GM19239 (cell line): ENCODE results near the gene CCDC68.

Source experiments
- DNase-seq: peaks from one replicate; pipeline ENCODE4 v3.0.0; 2011; ENCODE audit warnings: low spot score; ENCODE audit not compliant: insufficient read length
- FAIRE-seq: peaks from 2 replicates; lab custom pipeline; 2011; peaks lifted over from hg19 to GRCh38; lab: Jason Lieb, UNC

The CCDC68 gene

GRCh38 chr18:54926593-54927325 lies 32.5 kb downstream of the CCDC68 start:
- no peak for FAIRE-seq
- DNase-seq, result no peak

GRCh38 chr18:54924948-54925347 lies 34.3 kb downstream of the CCDC68 start:
- no peak for FAIRE-seq

DNA sequence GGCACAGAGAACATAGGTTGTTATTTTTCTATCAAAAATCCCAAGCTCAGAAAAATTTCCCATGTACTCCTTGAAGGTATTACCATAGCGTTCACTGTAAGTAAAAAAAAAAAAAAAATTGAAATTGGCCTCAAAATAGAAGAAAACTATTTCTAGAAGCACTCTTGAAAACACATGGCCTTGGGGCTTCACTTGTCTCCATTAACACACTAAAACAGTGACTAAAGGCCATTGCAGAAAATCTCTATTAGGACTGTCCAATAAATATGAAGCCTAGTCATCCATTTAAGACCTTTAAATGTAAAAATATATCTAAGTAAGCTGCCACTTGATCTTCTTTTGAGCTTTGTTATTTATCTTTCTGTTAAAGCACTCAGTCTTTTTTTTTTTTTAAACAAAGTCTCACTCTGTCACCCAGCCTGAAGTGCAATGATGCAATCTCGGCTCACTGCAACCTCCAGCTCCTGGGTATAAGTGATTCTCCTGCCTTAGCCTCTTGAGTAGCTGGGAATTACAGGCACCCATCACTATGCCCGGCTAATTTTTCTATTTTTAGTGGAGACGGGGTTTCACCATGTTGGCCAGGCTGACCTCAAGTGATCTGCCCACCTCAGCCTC lies 35.8 kb downstream of the CCDC68 start:
- FAIRE-seq (no peak), DNase-seq (no peak)

More at GRCh38 chr18:54924948-54925347, 34.3 kb downstream of the CCDC68 start:
- DNase-seq, result no peak

DNA sequence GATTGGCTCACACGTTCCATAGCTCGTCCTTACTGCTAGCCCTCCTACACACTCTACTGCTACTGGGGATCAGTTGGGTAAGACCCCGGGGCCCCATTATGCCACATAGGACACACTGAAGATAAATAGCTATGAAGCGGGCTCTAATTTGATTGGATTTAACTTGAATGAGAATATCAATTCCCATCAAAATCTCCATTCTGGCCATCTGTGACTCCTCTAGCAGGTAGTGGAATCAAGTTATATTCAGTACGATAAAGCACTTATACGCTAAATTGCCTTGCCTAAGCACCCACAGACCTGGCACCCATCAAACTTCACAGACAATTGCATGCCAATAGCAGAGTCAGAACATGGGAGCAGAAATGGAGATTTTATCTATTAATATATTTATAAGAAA lies 39.8 kb downstream of the CCDC68 start:
- no peak for FAIRE-seq
- no peak for DNase-seq

DNA sequence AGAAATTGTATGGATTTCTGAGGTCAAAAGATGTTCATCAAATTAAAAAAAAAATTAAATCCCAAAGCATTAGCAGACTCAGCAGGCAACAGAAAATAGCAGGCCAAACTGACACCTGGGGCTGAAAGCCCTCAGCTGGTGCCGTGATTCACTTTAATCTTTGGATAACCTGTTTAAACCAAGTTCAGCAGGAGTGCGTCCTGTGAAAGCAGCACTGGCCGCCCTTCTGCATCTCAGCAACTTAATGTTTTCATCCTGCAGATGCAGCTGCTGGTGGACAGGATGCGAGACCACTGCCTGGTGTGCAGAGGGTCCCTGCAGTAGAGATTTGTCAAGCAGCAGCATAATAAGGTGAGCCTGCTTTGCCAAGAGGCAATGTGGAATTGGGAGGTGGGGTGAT lies 41.2 kb downstream of the CCDC68 start:
- DNase-seq, result no peak
- no peak for FAIRE-seq

DNA sequence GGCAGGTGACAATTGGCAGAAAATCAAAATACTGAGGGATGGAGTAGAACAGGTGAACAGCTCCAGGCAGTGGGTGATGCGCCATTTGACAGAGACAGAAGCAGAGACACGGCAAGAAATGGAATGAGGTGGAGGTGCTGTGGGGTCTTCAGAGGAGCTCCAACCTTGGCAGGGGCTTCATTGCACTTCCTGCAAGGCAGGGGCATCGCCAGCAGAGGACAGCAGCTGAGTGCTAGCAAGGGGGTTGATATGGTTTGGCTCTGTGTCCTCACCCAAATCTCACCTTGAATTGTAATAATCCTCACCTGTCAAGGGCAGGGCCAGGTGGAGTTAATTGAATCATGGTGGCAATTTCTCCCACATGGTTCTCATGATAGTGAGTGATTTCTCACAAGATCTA lies 42.8 kb downstream of the CCDC68 start:
- DNase-seq (no peak), FAIRE-seq (no peak)

- no peak for DNase-seq
- no peak for FAIRE-seq
These were observed 44.4 kb downstream of the CCDC68 start for GRCh38 chr18:54914816-54915215.

DNA sequence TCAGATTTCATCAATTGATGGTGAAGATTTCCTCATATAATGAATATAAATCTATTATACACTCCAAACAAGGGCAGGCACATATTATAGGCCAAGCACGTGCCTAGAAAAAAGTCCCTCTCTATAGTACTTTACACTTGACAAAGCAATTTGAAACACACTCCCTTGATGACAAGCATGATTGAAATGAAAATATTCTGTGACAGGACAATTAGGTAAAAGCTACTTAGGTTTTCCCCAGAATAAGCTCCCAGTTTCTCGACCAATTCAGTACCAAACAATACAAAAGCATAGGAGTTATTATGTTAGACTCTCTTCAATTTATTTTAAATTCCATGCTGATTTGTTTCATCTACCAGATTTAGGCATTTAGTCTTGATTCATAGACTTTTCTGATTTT lies 47.7 kb downstream of the CCDC68 start:
- DNase-seq (no peak), FAIRE-seq (no peak)

DNA sequence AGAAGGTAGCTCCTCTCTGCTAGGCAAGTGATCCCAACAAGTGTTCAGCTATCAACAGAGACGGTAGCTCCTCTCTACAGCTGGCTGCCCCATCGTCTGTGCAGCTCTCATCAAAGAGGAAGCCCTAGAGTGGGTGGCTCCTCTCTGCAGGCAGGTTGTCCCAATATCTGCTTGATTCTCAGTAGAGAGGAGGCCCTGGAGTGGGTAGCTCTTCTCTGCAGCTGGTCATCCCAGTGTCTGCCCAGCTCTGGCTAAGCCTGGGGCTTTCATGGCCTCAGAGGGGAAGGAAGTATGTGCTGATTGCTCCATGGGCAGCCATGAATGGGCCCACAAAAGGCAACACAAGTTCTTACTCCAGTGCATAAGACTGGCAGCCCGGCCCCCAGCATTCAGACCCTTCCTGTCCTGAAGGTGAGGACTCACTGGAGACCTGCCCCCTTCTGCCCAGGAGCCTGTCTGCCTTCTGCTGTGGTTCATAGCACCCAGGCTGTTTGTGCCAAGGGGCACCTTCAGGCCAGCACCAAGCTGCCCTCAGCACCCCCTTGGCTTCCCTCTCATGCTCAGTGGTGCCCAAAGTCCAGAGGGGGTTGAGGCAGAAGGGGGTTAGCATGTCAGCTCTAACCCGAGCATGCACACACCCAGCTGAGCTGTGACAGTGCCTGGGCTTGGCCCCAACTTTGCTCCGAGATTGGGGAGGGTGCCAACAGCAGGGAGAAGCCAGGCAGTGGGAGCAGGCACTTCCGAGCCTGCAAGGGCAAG lies 48.9 kb downstream of the CCDC68 start:
- no peak for FAIRE-seq
- no peak for DNase-seq

- DNase-seq (no peak), FAIRE-seq (no peak)
These were observed 49.7 kb downstream of the CCDC68 start for GRCh38 chr18:54909538-54909937.

DNA sequence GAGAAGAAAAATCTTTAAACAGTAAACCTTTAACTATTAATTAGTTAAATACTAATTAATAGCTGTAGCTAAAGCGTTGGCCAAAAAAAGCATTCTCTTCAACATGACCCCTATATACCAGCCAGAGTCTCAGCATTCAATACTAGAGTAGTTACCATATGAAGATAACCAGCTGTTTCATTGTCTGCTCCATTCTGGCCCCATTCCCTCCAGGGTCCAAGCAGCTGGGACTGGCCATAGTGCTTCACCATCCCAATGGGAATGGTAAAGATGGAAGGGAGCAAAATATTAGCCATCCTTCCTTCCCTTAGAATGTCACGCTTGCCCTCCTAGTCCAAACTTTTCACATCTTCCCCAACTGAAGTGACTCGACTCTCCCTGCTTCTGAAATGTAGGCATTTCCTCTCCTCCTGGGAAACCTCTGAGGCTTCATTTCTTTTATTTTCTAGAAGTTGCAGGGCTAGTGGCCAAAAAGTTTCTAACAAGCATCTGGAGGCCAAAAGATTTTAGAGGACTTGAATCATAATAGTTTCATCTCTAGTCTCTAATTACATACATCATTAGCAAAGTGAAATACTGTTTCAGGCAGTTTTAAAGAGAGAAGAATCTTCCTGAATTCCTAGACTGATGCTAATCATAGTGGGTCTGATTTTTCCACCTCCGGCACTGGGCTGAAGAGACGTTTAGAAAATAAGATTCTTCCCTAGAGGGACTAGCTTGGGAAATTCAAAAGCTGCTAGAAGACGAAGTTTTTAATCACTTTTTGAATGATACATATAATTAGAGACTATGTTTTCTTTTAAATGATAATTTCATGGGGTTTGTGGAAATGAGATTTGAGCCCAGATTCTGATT lies 52.7 kb downstream of the CCDC68 start:
- DNase-seq, result no peak
- no peak for FAIRE-seq

DNA sequence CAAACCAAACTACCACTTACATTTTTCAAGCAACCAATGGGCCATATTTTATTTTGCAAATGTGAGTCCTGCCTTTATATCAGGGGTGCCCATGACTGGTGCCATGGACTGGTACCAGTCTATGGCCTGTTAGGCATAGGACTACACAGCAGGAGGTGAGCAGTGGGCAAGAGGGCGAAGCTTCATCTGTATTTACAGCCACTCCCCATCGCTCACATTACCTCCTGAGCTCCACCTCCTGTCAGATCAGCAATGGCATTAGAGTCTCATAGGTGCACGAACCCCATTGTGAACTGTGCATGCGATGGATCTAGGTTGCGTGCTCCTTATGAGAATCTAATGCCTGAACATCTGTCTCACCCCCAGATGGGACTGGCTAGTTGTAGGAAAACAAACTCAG lies 53.6 kb downstream of the CCDC68 start:
- no peak for FAIRE-seq
- DNase-seq, result no peak

- no peak for FAIRE-seq
- no peak for DNase-seq
These were observed 54.7 kb downstream of the CCDC68 start for GRCh38 chr18:54904581-54904980.

DNA sequence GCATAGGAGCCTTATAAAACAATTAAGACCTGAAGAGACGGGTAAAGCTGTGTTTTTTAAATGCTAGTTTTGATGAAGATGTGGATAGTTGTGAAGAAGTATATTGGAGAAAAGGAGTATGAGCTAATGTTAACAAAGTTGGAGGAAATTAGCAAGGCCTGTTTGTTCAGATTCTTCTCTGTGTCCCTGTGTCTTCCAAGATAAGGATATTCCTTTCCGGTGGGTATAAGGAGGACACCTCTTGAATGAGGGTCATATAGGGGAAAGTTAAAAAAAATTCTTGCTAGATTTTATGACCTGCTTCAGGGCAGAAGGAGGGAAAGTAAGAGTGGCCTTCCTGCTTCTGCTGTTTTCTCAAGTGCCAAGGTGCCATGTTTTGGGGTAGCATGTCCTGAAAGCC lies 59.0 kb downstream of the CCDC68 start:
- DNase-seq (no peak), FAIRE-seq (no peak)

DNA sequence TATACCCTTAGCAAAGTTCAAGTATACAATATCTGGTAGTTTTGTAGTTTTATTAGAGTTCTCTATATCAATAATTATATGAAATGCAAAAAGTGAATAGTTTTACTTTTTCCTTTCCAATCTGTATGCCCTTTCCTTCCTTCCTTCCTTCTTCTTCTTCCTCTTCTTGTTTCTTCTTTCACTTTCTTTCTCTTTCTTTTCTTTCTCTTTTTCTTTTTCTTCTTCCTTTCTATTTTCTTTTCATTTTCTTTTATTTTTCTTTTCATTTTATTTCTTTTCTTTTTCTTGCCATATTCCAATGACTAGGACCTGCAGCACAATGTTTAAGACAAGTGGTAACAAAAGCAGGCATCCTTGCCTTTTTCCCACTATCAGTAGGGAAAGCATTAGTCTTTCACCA lies 59.8 kb downstream of the CCDC68 start:
- no peak for FAIRE-seq

GRCh38 chr18:54888933-54889332 lies 70.3 kb downstream of the CCDC68 start:
- no peak for FAIRE-seq
- no peak for DNase-seq

More for the DNA sequence above, 59.8 kb downstream of the CCDC68 start:
- DNase-seq, result no peak

GRCh38 chr18:54888378-54888777 lies 70.9 kb downstream of the CCDC68 start:
- FAIRE-seq (no peak), DNase-seq (no peak)

DNA sequence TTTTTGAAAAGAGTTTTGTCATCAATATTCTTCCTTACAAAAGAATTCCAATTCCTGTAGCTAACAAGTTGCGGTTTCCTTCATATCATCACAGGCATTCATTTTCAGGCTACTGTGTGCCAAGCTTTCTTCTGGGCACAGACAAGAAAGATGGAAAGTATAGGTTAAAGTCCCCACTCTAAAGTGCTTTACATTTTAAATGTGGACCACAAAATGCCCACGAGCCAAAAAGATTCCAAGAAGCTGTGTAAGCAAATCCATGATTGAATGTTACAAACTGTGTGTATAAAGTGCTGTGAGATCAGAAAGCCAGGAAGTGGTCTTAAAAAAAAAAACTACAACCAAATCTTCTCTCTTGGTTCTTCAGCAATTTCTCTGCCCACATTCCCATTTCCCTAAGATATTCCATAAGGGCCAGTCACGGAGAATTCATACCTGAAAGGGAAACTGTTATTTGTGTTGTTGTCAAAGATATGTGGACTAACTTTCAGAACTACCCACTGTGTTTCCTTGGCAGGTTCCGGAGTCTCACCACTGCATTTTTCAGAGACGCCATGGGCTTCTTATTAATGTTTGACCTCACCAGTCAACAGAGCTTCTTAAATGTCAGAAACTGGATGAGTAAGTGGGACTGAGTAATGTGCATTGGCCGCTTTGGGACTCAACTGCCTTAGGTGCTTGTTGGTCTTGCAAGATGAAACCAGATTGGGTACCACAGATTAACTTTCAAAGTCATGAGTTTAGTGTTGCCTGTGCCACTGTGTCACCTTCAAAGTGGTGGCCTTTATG lies 75.3 kb downstream of the CCDC68 start:
- no peak for DNase-seq

DNA sequence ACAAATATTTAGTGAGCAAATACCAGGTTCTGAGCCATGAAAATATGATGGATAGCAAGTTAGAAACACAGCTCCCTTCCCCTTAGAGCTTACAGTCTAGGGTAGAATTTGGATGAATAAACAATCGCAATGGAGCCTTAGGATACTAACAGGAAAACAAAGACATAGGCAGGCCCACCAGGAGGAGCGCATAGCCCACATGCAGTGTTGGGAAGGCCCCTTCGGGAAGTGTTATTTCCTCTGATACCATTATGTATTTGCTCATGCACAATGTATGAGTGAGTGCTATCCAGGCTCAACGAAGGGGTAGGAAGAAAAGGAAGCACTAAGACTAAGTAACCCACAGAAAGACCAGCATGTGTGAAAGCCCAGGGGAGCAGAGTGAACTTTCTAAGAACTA lies 76.9 kb downstream of the CCDC68 start:
- DNase-seq, result no peak
- FAIRE-seq, result no peak

More for the DNA sequence above, 75.3 kb downstream of the CCDC68 start:
- FAIRE-seq, result no peak
